Loucy (cell line): ENCODE results near the gene CRABP2.

Source experiments
- H2AFZ ChIP-seq: fragments of 200-600 bp; sonication (generic); 2 replicates; pipeline ENCODE4 v1.6.0; 2016; ENCODE audit warnings: antibody characterized with exemption, mild to moderate bottlenecking, low read length, moderate library complexity
- H3F3A ChIP-seq: fragments of 200-600 bp; 2 replicates; pipeline ENCODE4 v1.6.0; 2016; ENCODE audit warnings: antibody characterized with exemption, low read depth, mild to moderate bottlenecking
- H3K27me3 ChIP-seq: fragments of 200-600 bp; sonication (generic); 2 replicates; pipeline ENCODE4 v1.6.1; 2014; ENCODE audit warnings: low read length, mild to moderate bottlenecking; ENCODE audit not compliant: insufficient read depth, poor library complexity, severe bottlenecking
- H3K36me3 ChIP-seq: fragments of 200-600 bp; sonication (generic); 2 replicates; pipeline ENCODE4 v1.6.1; 2016; ENCODE audit warnings: low read length; ENCODE audit not compliant: insufficient read depth
- H3K4me1 ChIP-seq: fragments of 200-600 bp; sonication (generic); 2 replicates; pipeline ENCODE4 v1.5.1; 2014; ENCODE audit warnings: low read length, mild to moderate bottlenecking; ENCODE audit not compliant: insufficient read depth, poor library complexity, severe bottlenecking
- H3K4me2 ChIP-seq: fragments of 200-600 bp; sonication (generic); 2 replicates; pipeline ENCODE4 v1.6.0; 2014; ENCODE audit warnings: antibody characterized with exemption, low read length, low read depth, mild to moderate bottlenecking; ENCODE audit not compliant: poor library complexity, severe bottlenecking
- H3K4me3 ChIP-seq: fragments of 200-600 bp; sonication (generic); 2 replicates; pipeline ENCODE4 v1.5.1; 2014; ENCODE audit warnings: low read length, mild to moderate bottlenecking, mixed read lengths; ENCODE audit not compliant: poor library complexity, severe bottlenecking
- H3K79me2 ChIP-seq: fragments of 200-600 bp; sonication (generic); 2 replicates; pipeline ENCODE4 v1.6.1; 2014; ENCODE audit warnings: low read length; ENCODE audit not compliant: insufficient read depth
- H3K9ac ChIP-seq: fragments of 200-600 bp; sonication (generic); 2 replicates; pipeline ENCODE4 v1.6.0; 2014; ENCODE audit warnings: mild to moderate bottlenecking, low read depth, low read length, moderate library complexity; ENCODE audit not compliant: poor library complexity, severe bottlenecking
- H3K9me2 ChIP-seq: fragments of 200-600 bp; sonication (generic); replicated peaks from 2 replicates; pipeline ENCODE4 v1.6.1; 2016; ENCODE audit warnings: low read depth, low read length, mixed read lengths
- H3K9me3 ChIP-seq: fragments of 200-600 bp; sonication (generic); 2 replicates; pipeline ENCODE4 v1.6.1; 2014; ENCODE audit warnings: mild to moderate bottlenecking, antibody characterized with exemption, low read length, low read depth; ENCODE audit not compliant: insufficient read depth
- H4K20me1 ChIP-seq: fragments of 200-600 bp; sonication (generic); 2 replicates; pipeline ENCODE4 v1.6.0; 2014; ENCODE audit warnings: antibody characterized with exemption, low read length, mild to moderate bottlenecking; ENCODE audit not compliant: insufficient read depth, poor library complexity, severe bottlenecking
- EZH2phosphoT487 ChIP-seq: fragments of 200-600 bp; IDR thresholded peaks from 2 replicates; pipeline ENCODE4 v1.6.1; 2018; ENCODE audit warnings: antibody characterized with exemption, mild to moderate bottlenecking, moderate library complexity, borderline replicate concordance
- TF ChIP-seq, protein P1 (sequence below): fragments of 200-600 bp; sonication (generic); conservative IDR thresholded peaks from 2 replicates; pipeline ENCODE4 v1.5.1; 2014; ENCODE audit warnings: mild to moderate bottlenecking, antibody characterized with exemption, low read length

CRABP2 gene

DNA sequence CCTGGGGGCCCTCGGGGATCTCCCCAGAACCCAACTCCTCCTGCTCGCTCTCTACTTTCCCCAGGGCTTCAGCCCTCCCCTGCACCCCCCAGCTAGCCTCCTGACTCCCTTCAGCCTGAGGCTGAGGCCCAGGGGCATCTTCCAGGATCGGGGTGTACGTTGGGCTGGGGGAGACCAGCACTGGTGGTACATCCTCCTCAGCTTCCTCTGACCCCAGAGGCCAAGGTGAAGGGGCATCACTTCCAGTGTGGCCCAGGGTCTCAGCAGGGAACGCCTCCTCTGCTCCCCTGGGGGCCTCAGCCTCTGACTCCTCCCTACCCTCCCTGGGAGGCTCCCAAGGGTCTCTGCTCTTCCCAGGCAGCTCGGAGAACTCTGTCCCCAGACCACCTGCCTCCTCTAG, 35.0 kb downstream of the CRABP2 start:
- Histone ChIP-seq H3K4me3 (no peak overlapping the region), H3K27me3 (no peaks in the 10 kb centered on the region), H3F3A (no peaks in the 10 kb centered on the region), H3K79me2 (no peaks in the 10 kb centered on the region), H3K4me1 (no peaks in the 10 kb centered on the region), H3K9me3 (no peaks in the 10 kb centered on the region), H2AFZ (no peak overlapping the region), H3K9me2 (no peaks in the 10 kb centered on the region), H3K36me3 (no peaks in the 10 kb centered on the region), H3K9ac (no peak overlapping the region), H3K4me2 (no peak overlapping the region), H4K20me1 (no peaks in the 10 kb centered on the region)
- no peak for TF ChIP-seq EZH2phosphoT487
- TF ChIP-seq, protein P1, sequence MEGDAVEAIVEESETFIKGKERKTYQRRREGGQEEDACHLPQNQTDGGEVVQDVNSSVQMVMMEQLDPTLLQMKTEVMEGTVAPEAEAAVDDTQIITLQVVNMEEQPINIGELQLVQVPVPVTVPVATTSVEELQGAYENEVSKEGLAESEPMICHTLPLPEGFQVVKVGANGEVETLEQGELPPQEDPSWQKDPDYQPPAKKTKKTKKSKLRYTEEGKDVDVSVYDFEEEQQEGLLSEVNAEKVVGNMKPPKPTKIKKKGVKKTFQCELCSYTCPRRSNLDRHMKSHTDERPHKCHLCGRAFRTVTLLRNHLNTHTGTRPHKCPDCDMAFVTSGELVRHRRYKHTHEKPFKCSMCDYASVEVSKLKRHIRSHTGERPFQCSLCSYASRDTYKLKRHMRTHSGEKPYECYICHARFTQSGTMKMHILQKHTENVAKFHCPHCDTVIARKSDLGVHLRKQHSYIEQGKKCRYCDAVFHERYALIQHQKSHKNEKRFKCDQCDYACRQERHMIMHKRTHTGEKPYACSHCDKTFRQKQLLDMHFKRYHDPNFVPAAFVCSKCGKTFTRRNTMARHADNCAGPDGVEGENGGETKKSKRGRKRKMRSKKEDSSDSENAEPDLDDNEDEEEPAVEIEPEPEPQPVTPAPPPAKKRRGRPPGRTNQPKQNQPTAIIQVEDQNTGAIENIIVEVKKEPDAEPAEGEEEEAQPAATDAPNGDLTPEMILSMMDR = no peak

DNA sequence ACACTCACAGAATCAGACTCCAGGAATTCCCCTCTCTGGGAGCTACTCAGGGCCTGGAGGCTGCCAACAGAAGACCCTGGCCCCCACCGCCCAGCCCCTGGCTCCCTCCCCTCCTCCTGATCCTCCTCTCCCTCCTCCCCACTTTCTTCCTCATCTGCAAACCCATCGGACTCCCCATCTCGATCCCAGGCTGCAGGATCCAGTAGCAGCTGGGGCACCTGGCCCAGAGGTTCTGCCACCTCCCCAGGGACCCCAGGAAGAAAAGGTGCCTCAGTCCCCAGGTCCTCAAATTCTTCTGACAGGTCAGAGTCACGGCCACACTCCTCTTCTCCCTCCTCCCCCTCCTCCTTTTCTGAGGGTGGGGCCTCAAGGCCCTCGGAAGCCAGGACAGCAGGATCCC, 35.6 kb downstream of the CRABP2 start:
- H3K4me3 ChIP-seq = no peak overlapping the region
- H3K9ac ChIP-seq = no peak overlapping the region
- H3K36me3 ChIP-seq = no peaks in the 10 kb centered on the region
- no peaks in the 10 kb centered on the region for H3F3A ChIP-seq
- H3K4me1 ChIP-seq = peaks cover under 1% of the 10 kb centered on the region
- no peaks in the 10 kb centered on the region for H3K9me3 ChIP-seq
- TF ChIP-seq, protein P1 = no peak
- no peak for TF ChIP-seq EZH2phosphoT487
- no peak overlapping the region for H2AFZ ChIP-seq
- H3K27me3 ChIP-seq = no peaks in the 10 kb centered on the region
- no peaks in the 10 kb centered on the region for H3K79me2 ChIP-seq
- H3K9me2 ChIP-seq = no peaks in the 10 kb centered on the region
- no peaks in the 10 kb centered on the region for H4K20me1 ChIP-seq
- H3K4me2 ChIP-seq = no peak overlapping the region

GRCh38 chr1:156668801-156669637, 36.4 kb downstream of the CRABP2 start:
- H3K4me3 ChIP-seq = no peak overlapping the region
- peaks cover 8% of the 10 kb centered on the region for H3K4me1 ChIP-seq
- H3K79me2 ChIP-seq = no peaks in the 10 kb centered on the region
- H3K9me3 ChIP-seq = no peaks in the 10 kb centered on the region
- H3K36me3 ChIP-seq = no peaks in the 10 kb centered on the region
- H3F3A ChIP-seq = no peaks in the 10 kb centered on the region
- H3K9ac ChIP-seq = no peak overlapping the region
- H3K4me2 ChIP-seq = no peak overlapping the region
- TF ChIP-seq, protein P1 = no peak
- TF ChIP-seq EZH2phosphoT487 = no peak
- no peak overlapping the region for H2AFZ ChIP-seq
- H4K20me1 ChIP-seq = no peaks in the 10 kb centered on the region
- no peaks in the 10 kb centered on the region for H3K27me3 ChIP-seq
- no peaks in the 10 kb centered on the region for H3K9me2 ChIP-seq
